ENCODE results near the gene DBP. TPM values are rescaled to one million over a fixed set of nuclear protein-coding genes. Genes with fewer than 3 reads are reported as not detected.

The DBP gene
- total and polyA plus RNA-seq, 10 of the 15 experiments (the other 5 are each of a cell fraction or from before 2014, with no cell fraction given) = 2.0 to 10.6 (median 6.9) TPM

- TF ChIP-seq PML (IDR thresholded peaks at IDR 0.05; ENCODE audit: low read length) (no peak), ZBTB4 (CRISPR knock-in tag; IDR thresholded peaks at IDR 0.05) (no peak), IRF4 (IDR thresholded peaks at IDR 0.05; ENCODE audit: low read depth, low read length) (peak; percentile 19; the same call in 1 of the 2 replicates), YY1 (IDR thresholded peaks at IDR 0.05; ENCODE audit: low read depth, low read length) (peak; percentile 72), SMC3 (IDR thresholded peaks at IDR 0.05; ENCODE audit: borderline replicate concordance, low read length) (peak; percentile 60), RBBP5 (conservative IDR thresholded peaks at IDR 0.05) (no peak), KDM1A (IDR thresholded peaks at IDR 0.05; ENCODE audit: borderline replicate concordance) (0 out of 2 replicates have a peak, but pooled peaks have one; percentile 42), BHLHE40 (IDR thresholded peaks at IDR 0.05; ENCODE audit: borderline replicate concordance in 1 of 2, low read depth in 2 of 2, low read length in 1 of 2) (peak in 1 of 2 experiments; percentile 26; a peak in 1 of 4 replicates), IKZF2 (IDR thresholded peaks at IDR 0.05) (0 out of 4 replicates have a peak, but pooled peaks of 1 of the 2 experiments have one; percentile 29), RB1 (IDR thresholded peaks at IDR 0.05; ENCODE audit: borderline replicate concordance) (0 out of 2 replicates have a peak, but pooled peaks have one; percentile 55), HDGF (IDR thresholded peaks at IDR 0.05) (peak; percentile 82), PKNOX1 (IDR thresholded peaks at IDR 0.05) (0 out of 2 replicates have a peak, but pooled peaks have one; percentile 16), E2F8 (IDR thresholded peaks at IDR 0.05; ENCODE audit: low read depth, partially characterized antibody) (no peak), TCF3 (IDR thresholded peaks at IDR 0.05; ENCODE audit: borderline replicate concordance, insufficient read depth, low read depth, low read length) (no peak)
These were observed 48.3 kb downstream of the DBP start (continued) for GRCh38 chr19:48588670-48589401.
